Stimulated activated CD8-positive, alpha-beta memory T cell treated with anti-CD3 and anti-CD28 coated beads, Interleukin-12 subunit alpha, Interleukin-12 subunit beta, amount 100 ng/mL, for 4 hours (primary cell): ENCODE data around the gene IL3RA.
"Not testable (repeated sequence)": the region's sequence is repeated elsewhere in the genome, so short reads cannot be mapped to it uniquely, and the experiment has no call there.

Experiments used
- DNase-seq: peaks from one replicate; pipeline ENCODE4 v3.0.0-alpha.2; 2020; ENCODE audit warnings: low read depth

IL3RA gene

DNA sequence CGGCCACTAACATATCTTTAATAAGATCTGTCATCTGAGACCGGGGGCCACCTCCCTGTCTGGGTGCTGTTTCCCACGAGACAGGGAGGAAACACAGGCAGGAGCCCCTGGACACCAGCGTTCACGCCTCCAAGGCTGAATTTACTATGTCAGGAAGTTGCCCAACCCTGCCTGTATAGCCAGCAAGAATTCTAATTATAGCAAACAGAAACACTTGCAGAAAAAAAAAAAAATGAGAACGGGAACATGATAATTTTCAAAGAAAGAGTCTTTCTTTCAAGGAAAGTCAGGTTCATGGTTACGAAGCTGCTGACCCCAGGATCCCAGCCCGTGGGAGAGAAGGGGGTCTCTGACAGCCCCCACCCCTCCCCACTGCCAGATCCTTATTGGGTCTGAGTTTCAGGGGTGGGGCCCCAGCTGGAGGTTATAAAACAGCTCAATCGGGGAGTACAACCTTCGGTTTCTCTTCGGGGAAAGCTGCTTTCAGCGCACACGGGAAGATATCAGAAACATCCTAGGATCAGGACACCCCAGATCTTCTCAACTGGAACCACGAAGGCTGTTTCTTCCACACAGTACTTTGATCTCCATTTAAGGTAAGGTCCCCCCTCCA is at the start of gene IL3RA:
Gene IL3RA (plus strand): TSS at position 455 of the 613 bp plus-strand sequence. CDS start 4,981 bp downstream, outside the sequence.
- DNase-seq: no peak

DNA sequence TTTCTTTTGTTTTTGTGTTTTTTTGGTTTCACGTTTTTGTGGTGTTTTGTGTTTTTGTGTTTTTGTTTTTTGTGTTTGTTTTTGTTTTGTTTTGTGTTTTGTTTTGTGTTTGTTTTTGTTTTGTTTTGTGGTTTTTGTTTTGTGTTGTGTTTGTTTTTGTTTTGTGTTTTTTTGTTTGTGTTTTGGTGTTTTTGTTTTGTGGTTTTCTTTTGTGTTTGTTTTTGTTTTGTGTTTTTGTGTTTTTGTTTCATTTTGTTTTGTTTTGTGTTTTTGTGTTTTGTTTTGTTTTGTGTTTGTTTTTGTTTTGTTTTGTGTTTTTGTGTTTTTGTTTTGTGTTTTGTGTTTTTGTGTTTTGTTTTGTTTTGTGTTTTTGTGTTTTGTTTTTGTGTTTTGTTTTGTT is 47.0 kb upstream of the IL3RA start:
- no peak for DNase-seq

DNA sequence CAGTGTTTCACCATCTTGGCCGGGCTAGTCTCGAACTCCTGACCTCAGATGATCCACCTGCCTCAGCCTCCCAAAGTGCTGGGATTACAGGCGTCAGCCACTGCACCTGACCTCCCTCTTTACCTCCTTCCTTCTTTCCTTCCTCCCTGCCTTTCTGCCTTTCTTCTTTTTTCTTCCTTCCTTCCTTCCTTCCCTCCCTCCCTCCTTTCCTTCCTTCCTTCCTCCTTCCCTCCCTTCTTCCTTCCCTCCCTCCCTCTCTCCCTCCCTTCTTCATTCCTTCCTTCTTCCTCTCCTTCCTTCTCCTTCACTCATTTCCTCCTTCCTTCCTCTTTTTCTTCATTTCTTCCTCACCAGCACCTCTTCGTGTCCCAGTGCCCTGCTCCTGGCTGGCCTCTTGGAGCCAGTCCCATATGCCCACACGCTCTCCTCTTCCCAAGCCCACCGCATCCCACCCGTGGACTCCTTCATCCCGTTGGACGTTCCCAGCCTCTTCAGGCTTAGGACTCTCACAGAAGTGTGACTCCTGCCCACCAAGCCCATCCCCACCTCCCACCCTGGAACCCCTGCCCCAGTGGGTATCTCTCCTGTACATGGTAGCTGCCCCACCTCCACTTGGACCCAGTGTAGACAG is 45.4 kb upstream of the IL3RA start:
- DNase-seq: no peak

DNA sequence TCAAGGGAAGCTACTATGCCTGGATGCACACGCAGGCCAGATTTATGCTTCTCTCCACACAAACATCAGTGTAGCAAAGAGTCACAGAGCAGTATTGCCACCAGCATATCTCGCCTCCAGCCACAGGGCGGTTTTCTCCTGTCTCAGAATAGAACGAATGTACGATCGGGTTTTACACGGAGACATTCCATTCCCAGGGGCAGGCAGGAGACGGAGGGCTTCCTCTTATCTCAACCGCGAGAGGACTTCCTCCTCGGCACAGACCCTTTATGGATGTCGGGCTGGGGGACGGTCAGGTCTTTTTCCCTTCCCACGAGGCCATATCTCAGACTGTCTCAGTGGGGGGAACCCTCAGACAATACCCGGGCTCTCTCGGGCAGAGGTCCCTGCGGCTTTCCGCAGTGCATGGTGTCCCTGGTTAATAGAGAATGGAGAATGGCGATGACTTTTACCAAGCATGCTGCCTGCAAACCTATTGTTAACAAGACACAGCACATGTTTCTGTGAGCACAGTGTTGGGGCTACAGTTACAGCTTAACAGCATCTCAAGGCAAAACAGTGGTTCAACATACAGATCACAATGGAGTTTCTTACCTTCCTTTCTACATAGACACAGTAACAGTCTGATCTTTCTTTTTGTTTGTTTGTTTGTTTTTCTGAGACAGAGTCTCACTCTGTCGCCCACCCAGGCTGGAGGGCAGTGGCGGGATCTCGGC is 43.9 kb upstream of the IL3RA start:
- DNase-seq: no peak

DNA sequence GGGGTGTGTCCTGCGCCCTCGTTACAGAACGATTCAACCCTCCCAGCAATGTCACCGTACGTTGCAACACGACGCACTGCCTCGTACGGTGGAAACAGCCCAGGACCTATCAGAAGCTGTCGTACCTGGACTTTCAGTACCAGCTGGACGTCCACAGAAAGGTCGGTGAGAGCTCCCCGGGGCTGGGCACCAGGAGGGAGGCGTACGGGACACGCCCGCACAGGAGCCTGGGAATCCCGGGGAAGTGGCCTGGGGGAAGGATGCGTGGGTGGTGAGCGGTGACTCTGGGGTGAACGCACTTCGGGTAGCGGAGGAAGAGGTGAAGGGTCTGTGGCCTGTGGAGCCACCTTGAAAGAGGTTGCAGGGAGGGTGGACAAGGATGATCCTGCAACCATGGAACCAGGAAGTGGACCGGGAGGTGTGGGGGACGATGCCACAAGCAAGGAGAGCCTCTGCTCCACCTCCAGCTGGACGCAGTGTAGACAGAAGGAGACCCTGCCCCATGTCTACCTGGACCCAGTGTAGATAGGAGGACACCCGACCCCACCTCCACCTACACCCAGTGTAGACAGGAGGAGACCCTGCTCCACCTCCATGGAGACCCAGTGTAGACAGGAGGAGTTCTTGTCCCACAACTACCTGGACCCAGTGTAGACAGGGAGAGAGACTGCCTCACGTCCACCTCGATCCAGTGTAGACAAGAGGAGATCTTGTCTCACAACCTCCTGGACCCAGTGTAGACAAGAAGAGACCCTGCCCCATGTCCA is 42.1 kb upstream of the IL3RA start:
- no peak for DNase-seq

DNA sequence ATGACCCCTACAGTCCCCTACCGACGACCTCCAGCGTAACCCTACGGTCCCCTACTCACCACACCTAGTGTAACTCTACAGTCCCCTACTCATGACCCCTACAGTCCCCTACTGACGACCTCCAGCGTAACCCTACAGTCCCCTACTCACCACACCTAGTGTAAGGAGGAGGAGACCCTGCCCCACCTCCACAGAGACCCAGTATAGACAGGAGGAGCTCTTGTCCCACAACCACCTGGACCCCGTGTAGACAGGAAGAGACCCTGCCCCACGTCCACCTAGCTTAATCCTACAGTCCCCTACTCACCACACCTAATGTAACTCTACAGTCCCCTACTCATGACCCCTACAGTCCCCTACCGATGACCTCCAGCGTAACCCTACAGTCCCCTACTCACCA is 41.0 kb upstream of the IL3RA start:
- no peak for DNase-seq

DNA sequence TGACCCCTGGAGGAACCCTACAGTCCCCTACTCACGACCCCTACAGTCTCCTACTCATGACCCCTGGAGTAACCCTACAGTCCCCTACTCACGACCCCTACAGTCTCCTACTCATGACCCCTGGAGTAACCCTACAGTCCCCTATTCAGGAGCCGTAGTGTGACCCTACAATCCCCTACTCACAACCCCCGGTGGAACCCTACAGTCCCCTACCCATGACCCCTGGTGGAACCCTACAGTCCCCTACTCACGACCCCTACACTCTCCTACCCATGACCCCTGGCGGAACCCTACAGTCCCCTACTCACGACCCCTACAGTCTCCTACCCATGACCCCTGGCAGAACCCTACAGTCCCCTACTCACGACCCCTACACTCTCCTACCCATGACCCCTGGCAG is 39.0 kb upstream of the IL3RA start:
- not testable (repeated sequence) for DNase-seq

DNA sequence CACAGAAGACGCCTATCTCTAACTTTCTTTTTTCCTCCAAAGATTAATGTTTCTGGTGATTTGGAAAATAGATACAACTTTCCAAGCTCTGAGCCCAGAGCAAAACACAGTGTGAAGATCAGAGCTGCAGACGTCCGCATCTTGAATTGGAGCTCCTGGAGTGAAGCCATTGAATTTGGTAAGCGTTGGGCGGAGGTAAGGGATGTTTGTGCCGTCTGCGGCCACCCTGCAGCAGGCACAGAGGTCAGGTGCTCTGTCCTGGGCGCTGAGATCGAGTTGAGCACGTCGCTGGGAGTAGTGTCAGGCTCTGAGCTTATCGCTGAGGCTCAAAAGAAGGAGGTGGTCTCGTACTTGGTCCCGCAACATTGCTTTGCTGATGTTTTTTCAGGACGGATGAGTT is 36.1 kb upstream of the IL3RA start:
- DNase-seq: no peak

DNA sequence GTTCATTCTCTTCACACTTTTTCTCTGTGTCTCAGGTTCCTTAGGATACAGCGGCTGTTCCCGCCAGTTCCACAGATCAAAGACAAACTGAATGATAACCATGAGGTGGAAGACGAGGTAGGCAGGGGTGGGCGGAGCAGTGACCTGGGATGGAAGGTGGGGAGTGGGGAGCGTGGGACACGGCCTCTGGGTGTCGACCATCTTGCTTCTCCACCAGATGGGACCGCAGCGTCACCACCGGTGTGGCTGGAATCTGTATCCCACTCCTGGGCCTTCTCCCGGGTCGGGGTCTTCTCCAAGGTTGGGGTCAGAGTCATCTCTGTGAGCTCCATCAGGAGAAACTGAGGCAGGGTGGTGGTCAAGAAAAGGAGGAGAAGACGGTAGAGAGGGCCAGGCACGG is 31.2 kb upstream of the IL3RA start:
- no peak for DNase-seq

DNA sequence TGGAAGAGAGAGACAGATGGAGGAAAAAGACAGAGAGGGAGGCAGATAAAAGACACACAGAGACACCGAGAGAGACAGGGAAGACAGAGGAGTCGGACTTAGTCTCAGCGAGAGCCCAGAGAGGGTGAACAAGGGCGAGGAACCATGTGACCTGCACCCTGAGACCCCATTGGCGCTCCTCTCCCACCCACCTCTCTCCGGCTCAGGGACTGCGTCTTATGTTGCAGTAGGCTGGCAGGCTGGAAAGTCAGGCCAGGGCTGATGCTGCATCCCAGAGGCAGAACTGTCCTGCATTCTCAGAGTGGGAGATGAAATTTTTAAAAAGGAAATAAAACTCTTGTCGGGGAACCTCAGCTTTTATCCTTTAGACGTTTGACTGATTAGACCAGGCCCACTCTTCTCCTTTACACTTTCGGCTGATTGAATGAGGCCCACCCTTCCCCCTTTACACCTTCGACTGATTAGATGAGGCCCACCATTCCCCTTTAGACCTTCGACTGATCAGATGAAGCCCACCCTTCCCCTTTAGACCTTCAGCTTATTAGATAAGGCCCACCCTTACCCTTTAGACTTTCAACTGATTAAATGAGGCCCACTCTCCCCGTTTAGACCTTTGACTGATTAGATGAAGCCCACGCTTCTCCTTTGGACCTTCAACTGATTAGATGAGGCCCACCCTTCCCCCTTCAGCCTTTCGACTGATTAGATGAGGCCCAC is 29.5 kb upstream of the IL3RA start:
- DNase-seq: no peak

DNA sequence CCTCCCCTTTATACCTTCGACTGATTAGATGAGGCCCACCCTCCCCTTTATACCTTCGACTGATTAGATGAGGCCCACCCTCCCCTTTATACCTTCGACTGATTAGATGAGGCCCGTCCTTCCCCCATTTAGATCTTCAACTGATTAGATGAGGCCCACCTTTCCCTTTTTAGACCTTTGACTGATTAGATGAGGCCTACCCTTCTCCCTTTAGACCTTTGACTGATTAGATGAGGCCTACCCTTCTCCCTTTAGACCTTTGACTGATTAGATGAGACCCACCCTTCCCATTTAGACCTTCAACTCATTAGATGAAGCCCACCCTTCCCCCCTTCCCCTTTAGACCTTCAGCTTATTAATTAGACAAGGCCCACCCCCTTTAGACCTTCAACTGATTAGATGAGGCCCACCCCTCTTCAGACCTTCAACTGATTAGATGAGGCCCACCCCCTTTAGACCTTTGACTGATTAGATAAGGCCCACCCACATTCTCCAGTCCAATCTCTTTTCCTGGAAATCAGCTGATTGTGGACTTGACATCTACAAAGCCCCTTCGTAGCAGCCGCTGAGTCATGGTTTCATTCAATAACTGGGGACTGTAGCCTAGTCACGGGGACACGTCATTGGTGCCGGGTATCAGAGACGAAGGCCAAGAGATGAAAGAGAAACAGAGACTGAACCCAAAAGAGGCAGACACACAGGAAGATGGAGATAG is 28.8 kb upstream of the IL3RA start:
- DNase-seq: no peak

DNA sequence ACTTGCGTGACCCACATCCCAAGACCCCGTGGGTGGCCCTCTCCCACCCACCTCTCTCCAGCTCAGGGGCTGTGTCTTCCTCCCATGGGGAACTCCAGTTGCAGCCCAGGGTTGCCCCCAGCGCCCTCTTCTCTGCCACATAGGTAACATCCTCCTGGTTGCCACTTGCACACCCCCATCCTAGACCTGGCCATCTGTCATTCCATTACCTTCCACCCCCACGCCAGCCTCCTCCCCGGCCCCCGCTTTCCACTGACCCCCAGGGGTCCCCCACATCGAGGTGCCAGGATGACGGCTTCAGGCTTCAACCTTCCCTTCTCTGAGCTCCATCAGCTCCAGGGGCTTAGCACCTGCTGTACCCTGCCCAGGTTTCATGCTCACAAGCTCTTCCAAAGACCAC is 28.1 kb upstream of the IL3RA start:
- no peak for DNase-seq

DNA sequence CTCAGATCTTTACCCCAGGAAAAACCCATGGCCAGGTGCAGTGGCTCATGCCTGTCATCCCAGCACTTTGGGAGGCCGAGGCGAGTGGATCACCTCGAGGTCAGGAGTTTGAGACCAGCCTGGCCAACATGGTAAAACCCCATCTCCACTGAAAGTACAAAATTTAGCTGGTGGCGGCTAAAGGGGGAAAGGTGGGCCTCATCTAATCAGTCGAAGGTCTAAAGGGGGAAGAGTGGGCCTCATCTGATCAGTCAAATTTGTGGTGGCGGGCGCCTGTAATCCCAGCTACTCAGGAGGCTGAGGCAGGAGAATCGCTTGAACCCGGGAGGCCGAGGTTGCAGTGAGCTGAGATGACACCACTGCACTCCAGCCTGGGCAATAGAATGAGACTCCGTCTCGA is 27.7 kb upstream of the IL3RA start:
- not testable (repeated sequence) for DNase-seq

DNA sequence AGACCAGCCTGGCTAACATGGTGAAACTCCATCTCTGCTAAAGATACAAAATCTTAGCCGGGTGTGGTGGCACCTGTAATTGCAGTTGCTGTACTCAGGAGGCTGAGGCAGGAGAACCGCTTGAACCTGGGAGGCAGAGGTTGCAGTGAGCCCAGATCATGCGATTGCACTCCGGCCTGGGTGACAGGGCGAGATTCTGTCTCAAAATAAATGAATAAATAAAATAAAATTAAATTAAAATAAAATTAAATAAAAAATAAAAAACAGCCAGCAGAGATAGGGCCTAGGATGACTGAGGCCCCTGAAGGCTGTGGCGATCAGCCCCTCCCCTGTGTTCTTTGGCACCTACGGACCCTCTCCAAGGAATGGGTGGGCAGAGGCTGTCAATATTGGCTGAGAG is 22.8 kb upstream of the IL3RA start:
- no peak for DNase-seq

DNA sequence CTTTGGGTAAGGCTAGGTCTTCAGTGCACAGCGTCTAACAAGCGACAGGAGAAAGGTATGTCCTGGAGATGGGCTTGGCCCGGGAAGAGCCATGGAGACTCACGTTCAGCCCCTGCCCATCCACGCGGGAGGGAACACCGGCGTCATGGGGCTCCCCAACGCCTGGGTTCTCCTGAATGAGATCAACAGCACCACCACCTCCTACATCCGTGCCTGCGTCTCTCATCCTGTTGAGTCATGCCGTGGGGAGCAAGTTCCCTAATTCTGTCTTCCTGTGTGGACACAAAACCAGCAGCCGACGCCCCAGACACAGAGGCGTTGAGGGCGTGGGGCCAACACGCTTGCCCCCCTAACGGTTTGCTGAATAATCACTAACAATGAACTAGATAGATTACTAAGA is 20.1 kb upstream of the IL3RA start:
- DNase-seq: no peak

DNA sequence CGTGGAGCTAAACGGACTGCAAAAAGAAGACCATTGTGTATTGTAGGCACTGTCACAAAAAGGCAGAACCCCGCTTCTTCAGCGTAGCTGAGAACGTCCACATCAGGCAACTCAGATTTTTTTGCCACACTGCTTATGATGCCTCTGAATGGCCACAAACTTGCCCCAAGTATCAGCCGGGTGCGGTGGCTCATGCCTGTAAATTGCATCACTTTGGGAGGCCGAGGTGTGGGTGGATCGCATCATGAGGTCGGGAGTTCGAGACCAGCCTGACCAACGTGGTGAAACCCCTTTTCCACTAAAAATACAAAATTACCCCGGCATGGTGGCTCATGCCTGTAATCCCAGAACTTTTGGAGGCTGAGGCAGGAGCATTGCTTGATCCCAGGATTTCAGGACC is 14.9 kb upstream of the IL3RA start:
- DNase-seq: no peak

DNA sequence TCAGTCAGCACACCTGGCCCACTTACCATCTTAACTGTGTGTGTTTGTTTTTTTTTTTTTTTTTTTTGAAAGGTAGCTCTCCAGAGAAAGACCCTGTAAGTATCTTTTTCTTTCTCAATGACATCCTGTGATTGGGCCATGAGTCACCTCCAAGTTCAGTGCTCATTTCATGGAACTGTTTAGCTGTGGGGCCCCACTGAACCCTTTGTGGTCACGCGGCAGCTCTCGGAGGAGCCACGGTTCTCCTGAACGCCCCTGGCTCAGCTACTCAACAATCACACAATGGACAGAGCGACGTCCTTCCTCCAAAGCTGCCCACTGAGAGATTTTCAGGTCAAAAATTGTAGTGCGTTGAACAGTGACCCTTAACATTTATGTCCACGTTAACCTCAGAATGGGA is 14.2 kb upstream of the IL3RA start:
- no peak for DNase-seq

DNA sequence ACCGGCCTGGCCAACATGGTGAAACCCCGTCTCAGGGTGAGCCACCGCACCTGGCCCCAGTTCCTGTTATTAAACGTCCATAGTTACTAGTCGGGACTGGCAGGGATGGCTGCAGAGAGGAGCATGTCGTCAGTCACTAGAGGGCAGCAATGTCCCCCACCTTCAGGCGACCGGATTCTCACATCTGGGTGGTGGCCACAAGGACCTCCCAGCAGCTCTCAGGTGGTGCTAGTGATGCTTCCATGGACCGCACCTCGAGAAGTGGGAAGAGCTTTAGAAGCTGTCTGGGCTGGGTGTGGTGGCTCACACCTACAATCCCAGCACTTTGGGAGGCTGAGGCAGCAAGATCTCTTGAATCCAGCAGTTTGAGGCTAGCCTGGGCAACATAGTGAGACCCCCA is 13.3 kb upstream of the IL3RA start:
- peak; percentile 12 for DNase-seq

DNA sequence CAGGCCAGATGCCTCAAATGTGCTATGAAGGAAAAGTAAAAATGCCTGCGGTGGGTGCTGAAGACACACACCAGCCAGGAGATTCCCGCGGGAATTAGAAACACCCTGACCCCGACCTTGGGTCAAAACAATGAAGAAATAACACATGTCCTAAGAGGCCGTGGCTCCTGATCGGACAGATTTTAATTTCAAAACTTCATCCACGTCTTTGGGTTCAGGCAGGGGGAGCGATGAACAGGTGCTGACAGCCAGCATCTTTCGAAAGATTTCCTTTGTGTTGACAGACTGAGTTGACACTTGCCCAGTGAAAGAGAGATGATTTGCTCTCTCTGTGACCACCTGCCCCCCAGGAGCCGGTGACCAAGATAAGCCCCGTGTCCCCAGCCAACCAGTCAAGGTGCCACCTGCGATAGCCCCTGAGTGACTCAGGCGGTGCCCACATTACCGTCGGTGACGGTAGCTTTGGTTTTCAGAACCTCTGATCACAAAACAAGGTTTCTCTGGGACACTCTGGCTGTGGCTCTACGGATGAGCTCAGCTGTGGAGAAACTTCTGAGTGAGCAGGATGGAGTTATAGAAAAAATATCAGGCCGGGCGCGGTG is 11.0 kb upstream of the IL3RA start:
- DNase-seq: no peak

DNA sequence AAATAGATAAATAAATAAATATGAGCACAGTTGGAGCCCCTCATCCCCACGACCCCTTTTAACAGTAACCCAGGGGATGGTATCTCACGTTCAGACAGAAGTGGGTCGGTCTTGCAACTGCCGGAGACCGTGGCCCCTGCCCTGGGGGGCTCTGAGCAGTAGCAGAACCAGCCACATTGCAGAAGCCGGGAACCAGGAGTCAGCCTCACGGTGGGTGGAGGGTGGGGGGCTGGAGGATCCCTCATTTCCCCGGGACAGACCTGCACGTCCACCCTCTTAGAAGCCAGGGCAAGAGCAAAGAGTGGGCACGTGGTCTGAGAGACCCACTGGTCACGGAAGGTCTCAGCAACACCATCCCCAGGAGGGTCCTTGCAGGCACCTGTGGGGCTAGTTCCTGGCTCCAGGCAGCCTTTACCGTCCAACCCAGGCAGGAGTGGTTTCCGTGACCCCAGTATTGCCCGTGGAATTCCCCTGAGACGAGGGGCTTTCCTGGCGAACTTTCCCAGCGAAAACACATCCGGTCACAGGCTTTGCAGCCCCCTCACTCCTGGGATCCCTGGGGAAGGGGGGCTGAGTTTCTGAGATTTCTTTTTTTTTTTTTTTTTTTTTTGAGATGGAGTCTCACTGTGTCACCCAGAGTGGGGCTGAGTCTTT is 8.8 kb upstream of the IL3RA start:
- no peak for DNase-seq

DNA sequence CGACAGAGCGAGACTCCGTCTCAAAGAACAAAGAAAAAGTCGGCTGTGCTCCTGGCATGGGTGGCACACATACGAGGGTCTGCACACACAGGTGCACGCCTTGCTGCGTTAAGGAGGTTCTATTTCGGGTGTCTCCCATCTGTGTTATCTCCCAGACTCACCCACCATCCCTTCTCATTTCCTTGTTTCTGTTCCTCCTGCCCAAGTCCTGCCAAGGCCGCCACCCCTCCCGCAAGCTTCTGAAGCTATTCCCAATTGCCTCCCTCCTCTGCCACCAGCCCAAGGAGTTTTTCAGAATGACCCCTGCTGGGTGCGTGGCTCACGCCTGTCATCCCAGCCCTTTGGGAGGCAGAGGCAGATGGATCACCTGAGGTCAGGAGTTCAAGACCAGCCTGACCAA is 6.0 kb upstream of the IL3RA start:
- no peak for DNase-seq
